ENCODE results near the gene SRXN1. TPM values are rescaled to one million over a fixed set of nuclear protein-coding genes. Genes with fewer than 3 reads are reported as not detected.

Gene SRXN1
- total and polyA plus RNA-seq, 12 donors = 11.9 to 42.0 (median 30.9) TPM

- 8 to 10% methylated on average over 53 of the region's 54 CpGs for WGBS, 2 donors
- DNase-seq (no peak), ATAC-seq (no peak)
- peak overlapping the region; percentile 76 to 94 (median 89) for H3K27ac ChIP-seq
- intact Hi-C loops (cut with DNase I) = loop anchor here in 3 of 10 donors (5.0 kb wide), 1 partner anchor 37 kb away; no protein-coding TSS in a partner anchor
- peaks cover 0 to 19% (median 0%) of the 10 kb centered on the region in 9 donors for H3K36me3 ChIP-seq
- H3K4me3 ChIP-seq = peak overlapping the region; percentile 56 to 77 (median 64)
- no peaks in the 10 kb centered on the region for H3K9me3 ChIP-seq
- peaks cover 14 to 58% (median 32%) of the 10 kb centered on the region in 9 donors for H3K4me1 ChIP-seq
- peaks cover 0 to 50% (median 3%) of the 10 kb centered on the region in 7 donors for H3K27me3 ChIP-seq
- no peak for TF ChIP-seq CTCF (IDR thresholded peaks at IDR 0.05)
These were observed 43.5 kb downstream of the SRXN1 start for GRCh38 chr20:609371-609964.

- ATAC-seq (no peak), DNase-seq (no peak)
- Histone ChIP-seq H3K36me3 (peaks cover 0 to 24% (median 0%) of the 10 kb centered on the region in 9 donors), H3K4me1 (peaks cover 19 to 63% (median 37%) of the 10 kb centered on the region in 9 donors), H3K27me3 (peaks cover 0 to 50% (median 3%) of the 10 kb centered on the region in 7 donors), H3K27ac (peak overlapping the region; percentile 76 to 94 (median 89)), H3K9me3 (no peaks in the 10 kb centered on the region), H3K4me3 (peak overlapping the region; percentile 56 to 77 (median 64))
- WGBS, 2 donors = 56 to 67% methylated on average over 8 of the region's 8 CpGs
- intact Hi-C loops (cut with DNase I) = loop anchor here in 3 of 10 donors (5.0 kb wide), 1 partner anchor 37 kb away; no protein-coding TSS in a partner anchor
- TF ChIP-seq CTCF (IDR thresholded peaks at IDR 0.05) = no peak
These were observed 44.0 kb downstream of the SRXN1 start for GRCh38 chr20:608970-609369.

GRCh38 chr20:607476-607875, 45.5 kb downstream of the SRXN1 start:
- intact Hi-C loops (cut with DNase I) = loop anchor here in 3 of 10 donors (5.0 kb wide), 1 partner anchor 35 kb away; no protein-coding TSS in a partner anchor
- DNase-seq (peak; percentile 46 to 54), ATAC-seq (peak in 3 of 8 donors; percentile 2 to 5 (median 5))
- no peak for TF ChIP-seq CTCF (IDR thresholded peaks at IDR 0.05)
- Histone ChIP-seq H3K36me3 (peaks cover 0 to 35% (median 0%) of the 10 kb centered on the region in 9 donors), H3K27me3 (peaks cover 0 to 43% (median 3%) of the 10 kb centered on the region in 7 donors), H3K27ac (peak overlapping the region; percentile 76 to 94 (median 89)), H3K4me3 (peak overlapping the region; percentile 56 to 77 (median 64)), H3K9me3 (no peaks in the 10 kb centered on the region), H3K4me1 (peaks cover 33 to 78% (median 52%) of the 10 kb centered on the region in 9 donors)
- 63 to 72% methylated on average over 6 of the region's 6 CpGs for WGBS, 2 donors

- TF ChIP-seq CTCF (IDR thresholded peaks at IDR 0.05) = no peak
- Histone ChIP-seq H3K36me3 (peaks cover 0 to 35% (median 0%) of the 10 kb centered on the region in 9 donors), H3K27ac (peak overlapping the region; percentile 79 to 96 (median 90)), H3K9me3 (no peaks in the 10 kb centered on the region), H3K27me3 (peaks cover 0 to 20% (median 0%) of the 10 kb centered on the region in 7 donors), H3K4me3 (peak overlapping the region in 8 of 10 donors; percentile 61 to 77 (median 66)), H3K4me1 (peaks cover 42 to 83% (median 66%) of the 10 kb centered on the region in 9 donors)
- DNase-seq (no peak), ATAC-seq (peak in 1 of 8 donors; percentile 5)
- 60 to 63% methylated on average over 5 of the region's 5 CpGs for WGBS, 2 donors
- intact Hi-C loops (cut with DNase I) = loop anchor here in 3 of 10 donors (2.0 to 5.0 kb wide), 2 partner anchors 33 to 40 kb away; no protein-coding TSS in a partner anchor
These were observed 47.8 kb downstream of the SRXN1 start for GRCh38 chr20:605237-605636.

All from heart right ventricle (tissue), 16 donors.